Measurements from ENCODE around the gene PITPNC1.
"Not testable (repeated sequence)": the region's sequence is repeated elsewhere in the genome, so short reads cannot be mapped to it uniquely, and the experiment has no call there.

Gene PITPNC1

GRCh38 chr17:67578142-67578457 is 201.0 kb downstream of the PITPNC1 start:
- no peak for DNase-seq (ENCODE audit: low read depth)

GRCh38 chr17:67578679-67579405 is 201.8 kb downstream of the PITPNC1 start:
- not testable (repeated sequence) for DNase-seq (ENCODE audit: low read depth)

GRCh38 chr17:67582673-67583081 is 205.6 kb downstream of the PITPNC1 start:
- DNase-seq (ENCODE audit: low read depth), result no peak

- no peak for DNase-seq (ENCODE audit: low read depth)
Observed at GRCh38 chr17:67585077-67585602, 208.1 kb downstream of the PITPNC1 start.

GRCh38 chr17:67588326-67588725 is 211.2 kb downstream of the PITPNC1 start:
- no peak for DNase-seq (ENCODE audit: low read depth)

- DNase-seq (ENCODE audit: low read depth), result no peak
Observed at GRCh38 chr17:67594115-67594880, 217.2 kb downstream of the PITPNC1 start.

- DNase-seq (ENCODE audit: low read depth), result no peak
Observed at GRCh38 chr17:67600408-67600807, 223.3 kb downstream of the PITPNC1 start.

GRCh38 chr17:67601897-67602296 is 224.8 kb downstream of the PITPNC1 start:
- DNase-seq (ENCODE audit: low read depth), result no peak

GRCh38 chr17:67602444-67602843 is 225.4 kb downstream of the PITPNC1 start:
- DNase-seq (ENCODE audit: low read depth), result no peak

- peak; percentile 34 for DNase-seq (ENCODE audit: low read depth)
Observed at GRCh38 chr17:67602974-67603373, 225.9 kb downstream of the PITPNC1 start.

- DNase-seq (ENCODE audit: low read depth), result peak; percentile 23
Observed at GRCh38 chr17:67605256-67605912, 228.3 kb downstream of the PITPNC1 start.

GRCh38 chr17:67606471-67606870 is 229.4 kb downstream of the PITPNC1 start:
- no peak for DNase-seq (ENCODE audit: low read depth)

- no peak for DNase-seq (ENCODE audit: low read depth)
Observed at GRCh38 chr17:67606896-67607604, 230.0 kb downstream of the PITPNC1 start.

- no peak for DNase-seq (ENCODE audit: low read depth)
Observed at GRCh38 chr17:67610061-67610460, 233.0 kb downstream of the PITPNC1 start.

GRCh38 chr17:67613961-67614360 is 236.9 kb downstream of the PITPNC1 start:
- no peak for DNase-seq (ENCODE audit: low read depth)

- no peak for DNase-seq (ENCODE audit: low read depth)
Observed at GRCh38 chr17:67615011-67615561, 238.0 kb downstream of the PITPNC1 start.

GRCh38 chr17:67615736-67616135 is 238.7 kb downstream of the PITPNC1 start:
- DNase-seq (ENCODE audit: low read depth), result no peak

- peak; percentile 33 for DNase-seq (ENCODE audit: low read depth)
Observed at GRCh38 chr17:67617304-67617899, 240.3 kb downstream of the PITPNC1 start.

GRCh38 chr17:67619555-67619954 is 242.5 kb downstream of the PITPNC1 start:
- no peak for DNase-seq (ENCODE audit: low read depth)

GRCh38 chr17:67620088-67620487 is 243.0 kb downstream of the PITPNC1 start:
- no peak for DNase-seq (ENCODE audit: low read depth)

GRCh38 chr17:67620636-67621035 is 243.6 kb downstream of the PITPNC1 start:
- DNase-seq (ENCODE audit: low read depth), result no peak

Data from fibroblast of gingiva (primary cell).